Fibroblast of skin of right biceps (primary cell): ENCODE data around the gene FBXO11.

Experiments
- DNase-seq: peaks from one replicate; pipeline ENCODE4 v3.0.0-alpha.2; 2013

FBXO11 gene

GRCh38 chr2:47782671-47783485 is 123.4 kb downstream of the FBXO11 start, which contains the start of gene MSH6:
Gene MSH6 (plus strand): TSS chr2:47783145. CDS start chr2:47783234, 89 bp downstream.
- DNase-seq: peak; percentile 90

- DNase-seq: no peak
Observed at GRCh38 chr2:47782381-47782670, 124.0 kb downstream of the FBXO11 start.

- DNase-seq: no peak
Observed at GRCh38 chr2:47779426-47779790, 126.9 kb downstream of the FBXO11 start.

- DNase-seq: no peak
Observed at GRCh38 chr2:47778698-47779425, 127.4 kb downstream of the FBXO11 start.

GRCh38 chr2:47777277-47777937 is 128.9 kb downstream of the FBXO11 start:
- DNase-seq: no peak

- no peak for DNase-seq
Observed at GRCh38 chr2:47774567-47774966, 131.7 kb downstream of the FBXO11 start.

- DNase-seq: no peak
Observed at GRCh38 chr2:47772343-47772742, 134.0 kb downstream of the FBXO11 start.

- peak; percentile 88 for DNase-seq
Observed at GRCh38 chr2:47771211-47771610, 135.1 kb downstream of the FBXO11 start.

- no peak for DNase-seq
Observed at GRCh38 chr2:47769318-47769717, 137.0 kb downstream of the FBXO11 start.

GRCh38 chr2:47767880-47768609 is 138.3 kb downstream of the FBXO11 start:
- DNase-seq: peak; percentile 34

- no peak for DNase-seq
Observed at GRCh38 chr2:47767497-47767844, 138.8 kb downstream of the FBXO11 start.

- no peak for DNase-seq
Observed at GRCh38 chr2:47751856-47752414, 154.4 kb downstream of the FBXO11 start.

GRCh38 chr2:47747878-47748277 is 158.4 kb downstream of the FBXO11 start:
- DNase-seq: no peak

GRCh38 chr2:47744074-47744473 is 162.2 kb downstream of the FBXO11 start:
- DNase-seq: no peak

GRCh38 chr2:47741637-47742036 is 164.7 kb downstream of the FBXO11 start:
- DNase-seq: no peak

- DNase-seq: no peak
Observed at GRCh38 chr2:47741101-47741500, 165.2 kb downstream of the FBXO11 start.
